HG02973 (cell line): ENCODE results near the gene PPM1H.
"Not testable (repeated sequence)": the region's sequence is repeated elsewhere in the genome, so short reads cannot be mapped to it uniquely, and the experiment has no call there.

ENCODE experiments used
- ATAC-seq: cut with Tn5 transposase; IDR thresholded peaks from one replicate; pipeline ENCODE4 v1.9.1; 2021; ENCODE audit warnings: moderate library complexity; ENCODE audit not compliant: unreplicated experiment

PPM1H gene

DNA sequence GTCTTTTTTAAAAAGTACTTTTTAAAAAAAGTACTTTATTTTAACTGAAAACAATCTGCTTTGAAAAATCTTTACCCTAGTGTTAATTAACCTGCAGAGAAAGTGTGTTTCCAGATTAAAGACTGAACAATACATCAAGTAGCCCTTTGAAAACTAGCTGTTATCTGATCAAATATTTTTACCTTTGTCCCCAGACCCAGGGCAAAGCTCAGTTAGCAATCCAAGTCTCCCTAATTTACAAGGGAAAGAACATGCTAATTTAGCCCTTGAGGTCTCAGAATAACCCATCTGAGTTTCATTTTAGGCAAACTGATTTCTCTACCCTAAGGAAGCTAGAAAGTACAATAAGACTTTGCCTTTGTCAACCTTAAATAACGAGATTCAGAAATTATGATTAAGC, 91.2 kb downstream of the PPM1H start:
- no peak for ATAC-seq

DNA sequence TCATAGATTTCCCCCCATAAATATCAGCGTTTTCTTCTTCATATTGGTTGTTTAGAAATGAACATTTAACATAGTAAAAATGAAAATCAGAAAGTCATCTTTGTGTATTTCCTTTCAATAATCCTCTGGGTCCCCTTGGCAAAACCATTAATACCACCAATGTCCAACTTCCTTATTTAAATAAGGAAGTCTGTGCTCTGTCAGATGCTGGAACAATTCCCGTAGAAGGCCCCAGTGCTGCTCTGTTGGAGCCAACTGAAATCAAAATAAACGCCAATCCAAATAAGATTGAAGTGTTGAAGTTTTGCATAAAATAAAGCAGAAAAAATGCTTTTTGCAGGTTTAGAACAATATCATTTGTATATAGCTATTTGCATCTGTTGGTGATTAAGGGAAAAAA, 93.1 kb downstream of the PPM1H start:
- ATAC-seq, result no peak

DNA sequence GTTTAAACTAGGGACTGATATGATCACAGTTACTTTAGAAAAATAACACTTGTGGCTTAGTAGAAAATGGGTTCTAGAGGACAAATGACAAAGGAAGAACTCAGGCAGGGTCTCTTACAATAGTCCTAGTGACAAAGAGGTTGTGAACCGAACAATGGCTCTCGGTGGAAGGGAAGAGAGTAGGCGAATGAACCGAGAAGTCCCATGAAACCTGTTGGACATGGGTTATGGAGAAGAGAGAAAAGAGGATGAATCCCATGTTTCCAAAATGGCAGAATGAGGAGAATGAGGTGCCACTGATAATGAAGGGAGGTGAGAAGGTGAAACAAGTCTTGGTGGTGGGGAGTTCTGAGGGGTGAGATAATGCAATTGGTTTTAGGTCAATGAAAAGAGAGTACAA, 94.1 kb downstream of the PPM1H start:
- no peak for ATAC-seq

DNA sequence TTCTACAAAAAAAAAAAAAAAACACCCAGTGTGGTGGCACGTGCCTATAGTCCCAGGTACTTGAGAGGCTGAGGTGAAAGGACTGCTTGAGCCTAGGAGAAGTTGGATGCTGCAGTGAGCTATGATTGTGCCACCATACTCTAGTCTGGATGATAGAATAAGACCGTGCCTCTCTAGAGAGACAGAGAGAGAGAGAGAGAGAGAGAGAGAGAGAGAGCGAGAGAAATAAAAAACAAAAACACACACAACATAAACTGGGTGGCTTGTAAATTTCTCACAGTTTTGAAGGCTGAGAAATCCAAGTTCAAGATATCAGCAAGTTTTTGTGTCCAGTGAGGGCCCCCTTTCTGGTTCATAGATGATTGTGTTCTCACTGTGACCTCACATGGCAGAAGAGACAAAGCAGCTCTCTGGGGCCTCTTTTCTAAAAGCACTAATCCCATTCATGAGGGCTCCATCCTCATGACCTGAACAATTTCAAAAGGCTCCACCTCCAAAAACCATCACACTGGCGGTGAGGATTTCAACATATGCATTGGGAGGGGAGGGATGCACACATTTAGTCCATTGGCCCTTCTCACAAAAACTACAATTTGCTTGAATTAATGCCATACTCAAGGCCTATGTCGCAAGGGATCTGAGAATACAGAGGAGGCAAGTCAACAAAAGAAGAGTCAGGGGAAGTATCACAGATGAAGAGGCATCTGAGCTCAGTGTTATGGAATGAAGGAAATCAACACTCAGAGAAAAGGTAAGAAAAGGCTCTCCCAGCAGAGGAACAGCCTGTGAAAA, 94.9 kb downstream of the PPM1H start:
- no peak for ATAC-seq

DNA sequence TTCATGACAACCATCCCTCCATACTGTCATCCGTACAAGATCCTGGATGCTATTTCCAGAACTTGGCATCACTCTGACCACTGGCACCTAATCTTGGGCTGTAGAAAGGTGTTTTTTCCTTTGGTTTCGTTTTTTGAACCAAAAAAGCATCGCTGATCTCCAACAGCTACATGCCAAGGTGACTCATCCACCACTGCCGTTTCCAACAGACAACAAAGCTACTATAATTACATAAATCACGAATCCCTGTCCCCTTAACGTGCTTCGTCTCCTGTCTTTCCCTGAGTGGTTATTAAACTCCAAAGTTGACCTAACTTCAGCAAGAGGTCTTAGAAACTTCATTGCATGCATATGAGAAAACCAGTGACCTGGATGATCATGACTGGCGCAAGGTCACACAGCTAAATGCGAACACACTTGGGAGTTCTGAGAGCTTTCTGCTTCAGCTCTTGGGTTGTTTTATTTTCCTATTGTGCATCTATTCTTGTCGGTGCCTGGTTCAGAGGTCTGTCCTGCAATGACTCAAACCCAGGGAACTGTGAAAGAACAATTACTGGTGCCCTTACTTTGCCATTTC, 99.9 kb downstream of the PPM1H start:
- no peak for ATAC-seq

DNA sequence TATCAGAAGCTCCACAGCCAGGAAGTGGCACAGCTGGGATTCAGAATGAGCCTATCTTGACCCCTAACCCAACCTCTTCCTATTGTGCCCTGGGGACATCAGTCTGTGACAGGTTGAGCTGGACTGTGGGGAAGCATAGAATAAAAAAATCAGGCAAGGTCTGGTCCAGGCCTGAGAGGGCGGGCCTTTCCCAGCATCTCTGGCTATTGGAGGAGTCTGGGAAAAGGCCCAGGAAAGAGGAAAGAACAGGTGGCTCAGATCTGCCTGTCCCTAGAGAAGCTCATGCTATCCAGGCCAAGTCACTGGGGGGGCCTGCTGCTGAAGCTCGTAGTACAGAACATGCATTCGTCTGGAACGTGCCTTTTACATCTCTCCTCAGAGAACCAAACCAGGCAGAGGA, 100.5 kb downstream of the PPM1H start:
- ATAC-seq, result no peak

DNA sequence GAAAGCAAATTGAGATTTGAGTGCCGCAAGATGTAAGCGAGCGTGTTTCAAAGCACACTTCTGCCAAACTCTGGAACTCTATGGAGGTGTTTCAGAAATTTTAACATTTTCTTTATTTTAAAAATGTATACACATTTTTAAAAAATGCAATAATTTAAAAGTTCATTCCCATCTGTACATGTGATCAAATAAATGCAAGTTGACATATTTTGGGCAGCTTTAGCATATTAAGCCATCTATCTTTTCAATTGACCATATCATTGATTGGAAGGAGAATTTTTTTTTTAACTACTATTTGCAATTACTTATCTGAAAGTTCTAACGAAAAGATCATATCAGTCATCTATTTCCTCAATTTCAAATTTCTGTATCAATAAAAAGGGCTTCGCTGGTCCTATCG, 101.3 kb downstream of the PPM1H start:
- no peak for ATAC-seq

DNA sequence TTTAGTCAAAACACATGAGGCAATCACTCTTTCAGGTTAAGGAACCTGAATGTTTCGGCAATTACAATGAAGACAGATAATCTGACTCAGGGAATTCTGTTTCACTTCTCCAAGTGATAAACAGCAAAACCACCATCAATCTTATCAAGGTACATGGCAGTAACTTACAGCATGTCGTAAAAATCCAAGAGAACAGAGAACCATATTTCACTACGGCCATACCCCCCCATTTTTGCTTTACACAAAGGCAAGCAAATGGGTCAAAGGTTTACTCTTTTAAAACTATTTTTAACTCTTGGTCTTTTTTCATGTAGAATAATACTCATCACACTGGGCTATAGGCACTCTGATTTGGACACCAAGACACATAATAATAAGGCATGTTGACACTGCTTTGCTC, 102.4 kb downstream of the PPM1H start:
- ATAC-seq, result no peak

DNA sequence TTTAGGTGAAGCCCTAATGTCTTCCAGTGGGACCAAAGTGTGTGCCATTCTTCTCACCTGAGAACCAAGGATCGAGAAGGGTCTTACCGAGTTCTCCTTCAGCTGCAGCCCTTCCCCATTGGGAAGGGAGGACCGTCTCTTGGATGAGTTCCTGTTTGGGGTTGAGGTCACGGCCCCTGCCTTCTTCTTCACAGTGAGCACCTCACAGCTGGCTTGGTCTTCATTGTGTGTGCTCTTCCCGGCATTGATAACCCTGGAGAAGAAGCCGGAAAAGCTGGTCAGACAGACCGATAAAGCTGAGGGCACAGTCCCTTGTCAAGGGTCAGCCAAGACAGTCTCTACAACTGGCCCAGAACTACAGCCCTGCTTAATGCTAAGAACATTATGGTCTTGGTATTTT, 102.9 kb downstream of the PPM1H start:
- ATAC-seq, result no peak

DNA sequence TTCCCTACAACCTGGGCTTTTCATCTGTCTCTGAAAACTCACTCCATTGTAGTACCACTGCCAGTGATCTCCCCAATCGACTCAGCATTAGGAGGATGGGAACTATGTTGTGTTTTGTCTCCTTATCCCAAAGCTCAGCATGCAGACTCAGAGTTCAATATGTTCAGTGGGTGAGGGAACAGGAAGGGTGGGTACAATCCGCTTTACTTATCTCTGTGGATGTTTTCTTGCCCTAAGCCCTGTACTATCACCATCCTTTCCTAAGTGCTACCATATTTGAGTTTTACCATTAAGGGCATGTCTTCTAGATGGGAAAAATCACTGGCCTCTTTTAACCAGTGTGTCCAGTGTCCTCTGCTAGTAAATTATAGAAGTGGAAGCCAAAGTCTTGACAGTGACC, 107.1 kb downstream of the PPM1H start:
- ATAC-seq, result no peak

DNA sequence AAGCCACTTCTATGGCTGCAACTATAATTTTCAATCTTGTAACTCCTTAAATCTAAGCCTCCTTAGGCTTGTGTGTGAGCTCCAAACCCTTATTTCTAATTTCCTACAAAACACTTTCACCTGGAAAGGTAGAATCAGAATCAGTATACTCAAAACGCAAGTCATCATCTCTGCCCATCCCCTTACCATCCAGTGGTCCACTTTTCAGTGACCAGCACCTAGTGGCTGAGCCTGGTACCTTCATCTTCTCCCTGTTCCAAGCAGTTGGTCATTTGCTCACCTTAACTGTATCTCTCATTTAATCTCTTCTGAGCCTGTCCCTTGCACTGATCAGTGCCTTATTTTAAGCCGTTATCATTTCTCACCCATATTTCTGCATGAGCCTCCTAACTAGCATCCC, 107.9 kb downstream of the PPM1H start:
- ATAC-seq, result no peak

DNA sequence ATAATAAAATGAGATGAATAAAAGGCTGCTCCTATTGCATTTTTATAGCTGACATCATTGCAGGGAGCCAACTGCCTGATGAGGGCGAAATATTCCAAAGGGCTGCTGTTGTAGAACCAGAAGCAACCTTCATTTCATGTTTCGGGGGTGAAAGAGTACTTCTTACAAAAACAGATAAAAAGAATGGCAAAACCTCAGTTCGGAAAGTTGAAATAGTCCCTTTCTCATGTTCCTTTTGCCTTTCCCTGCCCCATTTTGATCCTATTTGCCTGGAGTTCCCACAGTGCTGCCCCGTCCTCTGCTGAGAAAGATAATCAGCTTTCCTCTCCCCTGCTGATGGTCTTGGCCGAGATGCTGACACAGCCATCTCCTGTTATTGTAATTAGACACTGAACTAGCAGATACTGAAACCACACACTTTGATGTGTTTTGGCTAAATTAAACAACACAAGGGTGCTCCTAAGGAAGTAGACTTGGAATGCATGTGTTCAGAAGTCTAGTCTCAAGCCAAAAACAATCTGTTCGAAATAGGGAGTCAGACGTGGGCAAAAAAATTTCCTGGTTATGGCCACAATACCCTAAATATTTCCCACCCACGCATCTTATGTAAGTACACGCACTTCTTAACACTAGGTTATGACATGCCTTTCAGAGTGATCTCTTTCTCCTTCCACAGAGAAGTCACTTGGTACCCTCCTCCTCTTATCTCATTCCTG, 117.2 kb downstream of the PPM1H start:
- ATAC-seq, result no peak

DNA sequence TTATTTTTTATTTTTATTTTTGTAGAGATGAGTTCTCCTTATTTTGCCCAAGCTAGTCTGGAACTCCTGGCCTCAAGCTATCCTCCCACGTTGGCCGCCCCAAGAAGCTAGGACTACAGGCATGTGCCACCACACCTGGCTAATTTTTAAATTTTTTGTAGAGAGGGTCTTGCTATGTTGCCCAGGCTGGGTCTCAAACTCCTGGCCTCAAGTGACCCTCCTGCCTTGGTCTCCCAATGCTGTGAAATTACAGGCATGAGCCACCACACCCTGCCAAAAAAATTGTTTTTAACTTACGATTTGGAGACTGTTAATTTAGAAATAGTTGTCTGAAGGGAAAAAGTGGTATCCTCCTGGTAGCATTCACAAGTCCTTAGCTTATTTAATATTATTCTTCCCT, 120.7 kb downstream of the PPM1H start:
- no peak for ATAC-seq

DNA sequence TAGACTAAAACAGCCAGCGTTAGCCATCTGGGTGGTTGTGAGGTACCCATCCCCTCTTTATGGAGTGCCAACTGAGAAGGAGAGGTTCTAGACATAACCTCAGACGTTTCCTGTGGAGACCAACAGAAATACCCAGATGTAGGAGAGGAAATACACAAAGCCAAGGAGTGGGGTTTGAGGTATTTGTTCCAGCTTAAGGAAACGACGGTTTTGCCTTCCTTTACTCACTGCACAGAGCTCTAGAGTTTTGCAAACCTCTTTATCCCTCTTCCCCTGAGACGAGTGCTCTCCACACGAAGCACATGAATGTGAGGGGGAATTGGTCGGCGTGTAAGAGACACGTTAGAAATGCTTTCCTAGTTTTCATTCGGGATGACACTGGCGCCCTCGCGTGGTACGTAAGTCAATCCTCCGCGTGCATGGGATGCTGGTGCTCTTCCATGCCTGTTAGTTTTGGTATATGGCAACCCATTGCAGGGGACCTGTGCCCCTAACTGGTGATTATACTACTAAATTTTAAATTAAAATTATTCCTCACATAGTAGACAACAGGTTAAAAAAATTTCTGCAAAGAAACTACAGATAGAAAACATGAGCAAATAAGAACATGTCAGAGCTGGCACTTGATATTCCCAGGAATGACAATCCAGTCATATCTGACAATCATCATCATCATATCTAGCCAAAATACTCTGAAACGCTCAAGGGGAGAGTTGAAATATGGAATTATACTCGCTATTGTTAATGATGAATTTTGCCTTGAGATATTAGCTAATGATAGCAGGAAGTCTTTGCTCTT, 121.7 kb downstream of the PPM1H start:
- ATAC-seq, result no peak

DNA sequence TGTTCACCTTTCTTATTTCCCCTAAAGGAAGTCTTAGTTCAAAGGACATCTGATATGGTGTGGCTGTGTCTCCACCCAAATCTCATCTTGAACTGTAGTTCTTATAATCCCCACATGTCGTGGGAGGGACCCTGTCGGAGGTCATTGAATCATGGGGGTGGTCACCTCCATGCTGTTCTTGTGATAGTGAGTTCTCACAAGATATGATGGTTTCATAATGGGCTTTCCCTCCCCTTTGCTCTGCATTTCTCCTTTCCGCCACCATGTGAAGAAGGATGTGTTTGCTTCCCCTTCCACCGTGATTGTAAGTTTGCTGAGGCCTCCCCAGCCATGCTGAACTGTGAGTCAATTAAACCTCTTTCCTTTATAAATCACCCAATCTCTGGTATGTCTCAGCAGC, 123.5 kb downstream of the PPM1H start:
- not testable (repeated sequence) for ATAC-seq

DNA sequence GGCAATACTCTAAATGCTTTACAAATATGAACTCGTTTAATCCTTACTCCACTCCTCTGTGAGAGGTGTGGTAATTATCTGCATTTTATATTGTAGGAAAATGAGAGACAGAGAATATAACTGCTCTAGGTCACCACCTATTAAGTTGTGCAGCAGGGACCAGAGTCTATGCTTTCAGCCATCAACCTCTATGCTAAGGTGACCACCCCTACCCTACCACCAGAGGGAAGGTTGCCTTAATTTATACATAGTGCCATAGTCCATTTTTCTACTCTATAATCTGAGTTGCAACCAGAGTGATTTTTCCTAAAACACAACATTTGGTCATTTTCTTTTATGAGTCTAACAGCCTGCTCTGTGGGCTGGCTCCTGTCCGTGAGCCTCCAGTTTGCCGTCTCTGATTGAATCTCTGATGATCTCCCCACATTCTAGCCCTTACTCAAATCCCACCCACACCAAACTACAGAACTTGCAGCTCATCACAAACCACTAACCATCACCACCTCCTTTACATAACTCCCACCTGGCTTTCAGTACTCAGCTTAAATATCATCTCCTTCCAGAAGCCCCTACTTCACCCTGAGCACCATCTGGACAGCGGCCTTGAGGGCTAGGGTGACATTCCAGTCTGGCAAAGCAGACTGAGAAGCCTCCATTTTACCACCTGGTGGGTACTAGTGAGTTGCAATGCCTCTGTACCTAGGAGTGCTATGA, 126.6 kb downstream of the PPM1H start:
- ATAC-seq, result peak; percentile 77

DNA sequence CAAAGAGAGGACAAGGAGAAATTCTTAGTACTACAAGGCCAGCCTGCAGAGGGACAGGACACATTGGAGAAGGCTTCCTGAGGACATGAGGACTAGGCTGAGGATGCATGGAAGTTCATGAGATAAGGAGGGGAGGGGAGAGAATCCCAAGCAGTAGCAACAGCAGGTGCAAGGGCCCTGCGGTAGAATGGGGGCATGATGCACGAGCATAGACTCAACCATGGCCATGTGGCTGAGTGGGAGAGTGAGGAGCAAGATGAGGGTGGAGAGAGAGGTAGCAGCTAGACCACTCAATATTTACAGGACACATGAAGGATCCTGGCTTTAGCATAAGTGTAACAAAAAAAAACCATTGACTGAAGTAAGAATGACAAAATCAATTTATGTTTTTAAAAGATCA, 128.1 kb downstream of the PPM1H start:
- ATAC-seq, result no peak

DNA sequence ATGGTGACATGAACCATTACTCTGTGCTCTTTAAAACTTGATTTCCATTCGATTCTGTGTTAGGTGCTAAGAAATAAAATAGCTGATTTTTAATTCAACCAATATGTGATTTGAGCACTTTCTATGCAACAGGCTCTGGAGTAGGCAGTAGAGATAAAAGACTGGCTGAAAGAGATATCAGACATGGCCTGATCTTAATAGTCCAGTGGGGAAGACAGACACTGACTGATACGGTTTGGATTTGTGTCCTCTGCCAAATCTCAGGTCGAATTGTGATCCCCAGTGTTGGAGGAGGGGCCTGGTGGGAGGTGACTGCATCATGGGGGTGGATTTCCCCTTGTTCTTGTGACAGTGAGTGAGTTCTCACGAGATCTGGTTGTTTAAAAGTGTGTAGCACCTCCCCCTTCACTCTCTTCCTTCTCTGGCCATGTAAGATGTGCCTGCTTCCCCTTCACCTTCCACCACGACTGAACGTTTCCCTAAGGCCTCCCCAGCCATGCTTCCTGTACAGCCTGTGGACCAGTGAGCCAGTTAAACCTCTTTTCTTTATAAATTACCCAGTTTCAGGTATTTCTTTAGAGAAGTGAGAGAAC, 128.6 kb downstream of the PPM1H start:
- no peak for ATAC-seq

DNA sequence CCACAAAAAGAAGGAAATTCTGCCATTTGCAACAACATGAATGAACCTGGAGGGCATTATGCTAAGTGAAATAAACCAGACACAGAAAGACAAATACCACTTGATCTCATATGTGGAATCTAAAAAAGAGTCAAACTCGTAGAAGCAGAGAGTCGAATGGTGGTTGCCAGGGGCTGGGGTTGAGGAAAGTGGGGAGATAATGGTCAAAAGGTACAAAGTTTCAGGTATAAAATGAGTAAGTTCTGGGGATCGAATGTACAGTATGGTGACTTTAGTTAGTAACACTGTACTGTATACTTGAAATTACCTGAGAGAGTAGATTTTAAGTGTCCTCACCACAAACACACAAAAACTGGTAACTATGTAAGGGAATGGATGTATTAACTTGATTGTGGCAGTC, 129.4 kb downstream of the PPM1H start:
- peak; percentile 37 for ATAC-seq

DNA sequence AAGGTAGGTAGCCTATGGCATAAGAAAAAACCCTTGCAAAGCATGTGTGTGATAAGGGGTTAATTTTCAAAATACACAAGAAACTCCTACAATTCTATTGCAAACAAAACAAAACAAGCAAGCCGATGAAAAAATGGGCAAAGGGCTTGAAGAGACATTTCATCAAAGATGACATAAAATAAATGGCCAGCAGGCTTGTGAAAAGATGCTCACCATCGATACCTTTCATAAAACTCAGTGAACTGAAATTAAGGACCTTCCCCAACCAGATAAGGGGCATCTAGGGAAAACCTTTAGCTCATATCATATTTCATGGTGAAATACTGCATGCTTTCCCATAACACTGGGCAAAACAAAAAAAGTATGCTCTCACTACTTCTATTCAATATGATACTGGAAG, 131.2 kb downstream of the PPM1H start:
- ATAC-seq, result no peak
